Testis (tissue), 3 donors: ENCODE data around the gene SLC39A5. TPM values are rescaled to one million over a fixed set of nuclear protein-coding genes. Genes with fewer than 3 reads are reported as not detected.

Experiments used
- DNase-seq: peaks from one replicate; pipeline ENCODE4 v3.0.0-alpha.2; 2019
- H3K27ac ChIP-seq, 2 donors: fragments of 200-600 bp; sonication (generic); one replicate each; pipeline ENCODE4 v1.5.1; 2019
- H3K27me3 ChIP-seq: fragments of 200-600 bp; sonication (generic); one replicate; pipeline ENCODE4 v1.5.1; 2019
- H3K36me3 ChIP-seq: fragments of 200-600 bp; sonication (generic); one replicate; pipeline ENCODE4 v1.5.1; 2017; ENCODE audit warnings: low read depth; ENCODE audit errors: missing control alignments
- H3K4me1 ChIP-seq: fragments of 200-600 bp; sonication (generic); one replicate; pipeline ENCODE4 v1.5.1; 2019
- H3K4me3 ChIP-seq, 2 donors: fragments of 200-600 bp; sonication (generic); one replicate each; pipeline ENCODE4 v1.5.1; 2017 to 2019
- H3K9me3 ChIP-seq: fragments of 200-600 bp; sonication (generic); one replicate; pipeline ENCODE4 v1.5.1; 2017
- POLR2A ChIP-seq: fragments of 450-650 bp; IDR thresholded peaks from one replicate; pipeline ENCODE4 v1.6.1; 2017; ENCODE audit warnings: antibody characterized with exemption, mild to moderate bottlenecking, moderate library complexity
- WGBS, 2 donors: methylation state at CpG; one replicate each; pipeline ENCODE4 v1.1.5; 2018; 5-methylcytosine and 5-hydroxymethylcytosine counted together
- intact Hi-C: fragments of 100-400 bp; cut with DNase I; formaldehyde crosslinking; loops from one replicate; pipeline ENCODE4 v1.15.1; 2023; ENCODE audit warnings: low total_unique reads
- polyA plus RNA-seq: library from polyadenylated mRNA; stranded (reverse); fragments of 350-450 nt; fragmentation: Illumina TruSeq; extraction: RNeasy Lipid Tissue Mini Kit (QIAGEN cat#74804); gene quantifications from one replicate; pipeline ENCODE4 v1.2.3, GENCODE V29; 2014; ENCODE audit warnings: low read depth, low replicate concordance; ENCODE audit not compliant: insufficient read depth
- total RNA-seq, 2 donors: library from RNA; depleted of rRNA; stranded (reverse); fragments of >200 nt; gene quantifications; one replicate each; pipeline ENCODE4 v1.2.3, GENCODE V29; 2016
- TF ChIP-seq, protein P1 (sequence below), 3 experiments: fragments of 450-650 bp in 2 of 3; fragments of 200-600 bp in 1 of 3; sonication (generic) in 1 of 3; IDR thresholded peaks; one replicate each; pipeline ENCODE4 v1.5.1; 2016 to 2019; ENCODE audit warnings: antibody characterized with exemption in 3 of 3, mild to moderate bottlenecking in 2 of 3, moderate library complexity in 1 of 3

Gene SLC39A5
- total and polyA plus RNA-seq, 3 donors from 2014 or later: 0.87 to 3.9 TPM; not detected in 1

DNA sequence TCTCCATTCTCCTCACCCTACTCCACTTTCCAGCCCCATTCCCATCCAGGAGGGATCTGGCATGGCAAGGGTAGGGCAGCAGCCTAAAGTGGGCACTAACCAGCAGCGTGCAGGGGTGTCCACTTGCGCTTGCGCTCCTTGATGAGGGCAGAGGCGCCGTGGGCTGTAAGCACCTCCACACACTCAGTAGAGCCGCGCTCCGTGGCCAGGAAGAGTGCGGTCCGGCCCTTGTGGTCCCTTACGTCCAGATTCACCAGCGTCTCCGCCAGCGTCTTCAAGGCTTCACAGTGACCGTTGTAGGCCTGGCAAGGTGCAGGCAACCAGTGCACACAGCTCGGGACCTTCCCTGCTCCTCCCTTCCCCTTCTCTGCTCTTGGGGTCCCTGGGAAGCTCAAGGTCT is 18.1 kb downstream of the SLC39A5 start:
- Histone ChIP-seq H3K4me3 (no peak overlapping the region), H3K9me3 (no peaks in the 10 kb centered on the region), H3K27me3 (no peaks in the 10 kb centered on the region), H3K4me1 (peaks cover 15% of the 10 kb centered on the region), H3K36me3 (no peaks in the 10 kb centered on the region), H3K27ac (no peak overlapping the region)
- DNase-seq: no peak
- WGBS, 2 donors: 94% methylated on average over 6 to 16 of the region's 16 CpGs
- no peak for TF ChIP-seq POLR2A
- TF ChIP-seq, protein P1, sequence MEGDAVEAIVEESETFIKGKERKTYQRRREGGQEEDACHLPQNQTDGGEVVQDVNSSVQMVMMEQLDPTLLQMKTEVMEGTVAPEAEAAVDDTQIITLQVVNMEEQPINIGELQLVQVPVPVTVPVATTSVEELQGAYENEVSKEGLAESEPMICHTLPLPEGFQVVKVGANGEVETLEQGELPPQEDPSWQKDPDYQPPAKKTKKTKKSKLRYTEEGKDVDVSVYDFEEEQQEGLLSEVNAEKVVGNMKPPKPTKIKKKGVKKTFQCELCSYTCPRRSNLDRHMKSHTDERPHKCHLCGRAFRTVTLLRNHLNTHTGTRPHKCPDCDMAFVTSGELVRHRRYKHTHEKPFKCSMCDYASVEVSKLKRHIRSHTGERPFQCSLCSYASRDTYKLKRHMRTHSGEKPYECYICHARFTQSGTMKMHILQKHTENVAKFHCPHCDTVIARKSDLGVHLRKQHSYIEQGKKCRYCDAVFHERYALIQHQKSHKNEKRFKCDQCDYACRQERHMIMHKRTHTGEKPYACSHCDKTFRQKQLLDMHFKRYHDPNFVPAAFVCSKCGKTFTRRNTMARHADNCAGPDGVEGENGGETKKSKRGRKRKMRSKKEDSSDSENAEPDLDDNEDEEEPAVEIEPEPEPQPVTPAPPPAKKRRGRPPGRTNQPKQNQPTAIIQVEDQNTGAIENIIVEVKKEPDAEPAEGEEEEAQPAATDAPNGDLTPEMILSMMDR (IDR thresholded peaks at IDR 0.05): no peak
- intact Hi-C loops: no loop called here

DNA sequence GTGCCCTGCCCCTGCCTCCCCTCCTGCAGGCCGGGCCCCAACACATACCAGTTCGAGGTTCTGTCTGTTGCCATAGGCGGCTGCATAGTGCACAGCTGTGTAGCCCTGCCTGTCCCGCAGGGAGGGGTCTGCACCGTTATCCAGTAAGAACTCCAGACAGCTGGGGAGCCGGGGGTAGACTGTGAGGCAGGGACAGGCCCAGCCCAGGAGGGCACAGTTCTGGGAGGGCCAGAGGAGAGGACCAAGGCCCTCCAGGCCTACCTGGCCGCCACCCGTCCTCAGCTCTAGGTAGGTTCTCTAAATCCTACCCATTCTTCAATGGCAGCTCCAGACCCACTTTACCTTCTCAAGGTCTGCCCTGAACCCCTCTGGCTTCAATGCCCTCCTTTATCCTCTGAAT is 18.9 kb downstream of the SLC39A5 start:
- WGBS, 2 donors: 96 to 98% methylated on average over 4 to 8 of the region's 8 CpGs

DNA sequence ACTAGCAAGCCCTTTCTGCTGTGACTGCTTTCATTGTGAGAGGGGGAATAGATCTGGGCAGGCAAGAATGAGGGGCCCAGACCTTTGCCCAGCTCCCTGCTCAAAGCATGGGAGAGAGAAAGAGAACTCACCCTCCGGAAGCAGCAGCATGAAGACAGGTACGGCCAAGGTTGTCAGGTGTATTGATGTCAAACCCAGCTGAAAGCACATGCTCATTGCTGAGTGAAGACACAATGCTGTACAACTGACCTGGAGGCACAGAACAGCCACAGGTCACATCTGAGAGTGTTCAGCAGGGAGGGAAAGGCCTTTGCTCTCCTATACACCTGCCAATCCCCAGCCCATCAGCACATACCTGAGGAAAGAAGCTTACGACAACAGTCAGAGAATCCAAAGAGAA is 22.8 kb downstream of the SLC39A5 start:
- intact Hi-C loops: no loop called here
- 91 to 93% methylated on average over 3 of the region's 3 CpGs for WGBS, 2 donors
- no peak for DNase-seq
- H3K4me1 ChIP-seq: peaks cover 14% of the 10 kb centered on the region
- no peak overlapping the region for H3K27ac ChIP-seq
- H3K36me3 ChIP-seq: no peaks in the 10 kb centered on the region
- no peaks in the 10 kb centered on the region for H3K27me3 ChIP-seq
- H3K9me3 ChIP-seq: no peaks in the 10 kb centered on the region
- H3K4me3 ChIP-seq: no peak overlapping the region
- TF ChIP-seq POLR2A: no peak
- TF ChIP-seq, protein P1 (IDR thresholded peaks at IDR 0.05): no peak

More for the DNA sequence above, 18.9 kb downstream of the SLC39A5 start:
- H3K27ac ChIP-seq: no peak overlapping the region
- H3K4me1 ChIP-seq: peaks cover 9% of the 10 kb centered on the region
- intact Hi-C loops: no loop called here
- TF ChIP-seq POLR2A: no peak
- TF ChIP-seq, protein P1 (IDR thresholded peaks at IDR 0.05): no peak
- H3K36me3 ChIP-seq: no peaks in the 10 kb centered on the region
- H3K4me3 ChIP-seq: no peak overlapping the region
- H3K9me3 ChIP-seq: no peaks in the 10 kb centered on the region
- H3K27me3 ChIP-seq: no peaks in the 10 kb centered on the region
- no peak for DNase-seq

DNA sequence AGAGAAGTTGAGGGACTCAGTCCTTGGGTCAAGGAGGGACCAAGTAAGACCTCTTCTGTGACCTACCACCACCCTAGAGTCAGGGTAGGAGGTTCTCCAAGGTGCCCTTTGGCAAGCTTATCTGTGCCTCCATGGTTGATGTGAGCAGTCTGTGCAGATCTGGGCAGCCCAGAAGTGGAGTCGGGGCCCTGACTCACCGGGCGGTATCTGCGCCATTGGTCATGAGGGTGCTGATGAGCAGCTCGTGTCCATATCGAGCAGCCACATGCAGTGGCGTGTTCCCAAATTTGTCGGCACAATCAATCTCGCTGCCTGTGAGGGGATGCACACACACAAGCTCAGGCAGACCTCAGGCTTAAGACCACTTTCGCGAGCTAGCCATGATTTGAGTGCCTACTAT is 23.2 kb downstream of the SLC39A5 start:
- WGBS, 2 donors: 96 to 100% methylated on average over 5 to 11 of the region's 11 CpGs

DNA sequence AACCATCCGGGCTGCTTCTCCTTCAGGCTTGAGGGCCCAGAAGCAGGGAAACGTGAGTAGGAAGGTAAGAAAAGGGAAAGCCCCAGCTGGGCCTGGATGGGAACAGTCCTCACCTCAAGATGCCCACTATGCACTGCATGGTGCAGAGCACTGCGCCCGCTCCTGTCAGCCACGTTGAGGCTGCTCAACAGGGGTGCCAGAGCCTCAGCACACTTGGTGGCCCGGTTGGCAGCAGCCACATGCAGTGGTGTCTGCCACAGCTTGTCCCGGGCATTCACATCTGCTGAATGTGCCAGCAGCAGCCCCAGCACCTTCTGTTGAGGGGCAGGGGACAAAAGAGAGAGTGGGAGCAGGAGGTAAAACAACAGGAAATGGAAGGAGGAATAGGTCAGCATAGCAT is 25.8 kb downstream of the SLC39A5 start:
- Histone ChIP-seq H3K27ac (no peak overlapping the region), H3K4me3 (no peak overlapping the region), H3K9me3 (no peaks in the 10 kb centered on the region), H3K27me3 (no peaks in the 10 kb centered on the region), H3K4me1 (peaks cover 14% of the 10 kb centered on the region), H3K36me3 (no peaks in the 10 kb centered on the region)
- WGBS, 2 donors: 77 to 85% methylated on average over 7 of the region's 7 CpGs
- intact Hi-C loops: no loop called here
- TF ChIP-seq, protein P1 (IDR thresholded peaks at IDR 0.05): no peak
- TF ChIP-seq POLR2A: no peak
- DNase-seq: no peak

More for the DNA sequence above, 23.2 kb downstream of the SLC39A5 start:
- TF ChIP-seq, protein P1 (IDR thresholded peaks at IDR 0.05): no peak
- TF ChIP-seq POLR2A: no peak
- Histone ChIP-seq H3K27me3 (no peaks in the 10 kb centered on the region), H3K4me1 (peaks cover 14% of the 10 kb centered on the region), H3K4me3 (no peak overlapping the region), H3K27ac (no peak overlapping the region), H3K36me3 (no peaks in the 10 kb centered on the region), H3K9me3 (no peaks in the 10 kb centered on the region)
- intact Hi-C loops: no loop called here
- no peak for DNase-seq
